HEK293T (cell line): ENCODE results near the gene BUB1B.

ENCODE experiments used
- FOXA1 ChIP-seq: fragments of 450-650 bp; IDR thresholded peaks from 2 replicates; pipeline ENCODE4 v1.6.1; 2016; ENCODE audit warnings: mild to moderate bottlenecking
- FOXM1 ChIP-seq: fragments of 450-650 bp; IDR thresholded peaks from 2 replicates; pipeline ENCODE4 v1.6.1; 2017; ENCODE audit warnings: mild to moderate bottlenecking, borderline replicate concordance
- HDGF ChIP-seq: fragments of 450-650 bp; IDR thresholded peaks from 2 replicates; pipeline ENCODE4 v1.6.1; 2017; ENCODE audit warnings: antibody characterized with exemption, borderline replicate concordance
- NFRKB ChIP-seq: fragments of 450-650 bp; IDR thresholded peaks from 2 replicates; pipeline ENCODE4 v1.6.1; 2016; ENCODE audit warnings: mild to moderate bottlenecking, moderate library complexity
- SUZ12 ChIP-seq: fragments of 450-650 bp; IDR thresholded peaks from 2 replicates; pipeline ENCODE4 v1.6.1; 2016; ENCODE audit warnings: mild to moderate bottlenecking
- TARDBP ChIP-seq: fragments of 450-650 bp; IDR thresholded peaks from 2 replicates; pipeline ENCODE4 v1.6.1; 2016
- ZNF384 ChIP-seq: fragments of 450-650 bp; IDR thresholded peaks from 2 replicates; pipeline ENCODE4 v1.6.1; 2016
- TF ChIP-seq, protein P1 (sequence below): fragments of 450-650 bp; IDR thresholded peaks from 2 replicates; pipeline ENCODE4 v1.6.1; 2016

DNA sequence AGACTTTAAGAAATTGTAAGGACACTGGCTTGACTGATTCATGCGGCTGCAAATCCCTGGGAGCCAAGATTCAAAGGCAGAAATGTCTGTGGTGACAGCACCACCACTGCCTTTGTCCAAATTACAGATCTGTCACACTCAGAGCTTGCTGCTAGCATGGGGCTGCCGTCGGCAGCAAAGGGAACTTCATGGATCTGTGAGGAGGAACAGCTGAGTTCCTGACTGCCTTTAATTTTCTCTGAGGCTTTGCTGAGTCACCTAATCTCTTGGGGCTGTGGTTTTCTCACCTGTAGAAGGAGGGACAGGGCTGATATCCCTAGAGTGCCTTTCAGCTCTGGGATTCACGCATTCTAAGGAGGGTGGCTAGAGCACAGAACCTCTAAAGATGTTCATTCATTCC lies 73.9 kb downstream of the BUB1B start:
- no peak for TF ChIP-seq FOXM1
- no peak for TF ChIP-seq NFRKB
- TF ChIP-seq SUZ12, result no peak
- TF ChIP-seq HDGF, result no peak
- TF ChIP-seq ZNF384, result no peak
- TF ChIP-seq, protein P1, sequence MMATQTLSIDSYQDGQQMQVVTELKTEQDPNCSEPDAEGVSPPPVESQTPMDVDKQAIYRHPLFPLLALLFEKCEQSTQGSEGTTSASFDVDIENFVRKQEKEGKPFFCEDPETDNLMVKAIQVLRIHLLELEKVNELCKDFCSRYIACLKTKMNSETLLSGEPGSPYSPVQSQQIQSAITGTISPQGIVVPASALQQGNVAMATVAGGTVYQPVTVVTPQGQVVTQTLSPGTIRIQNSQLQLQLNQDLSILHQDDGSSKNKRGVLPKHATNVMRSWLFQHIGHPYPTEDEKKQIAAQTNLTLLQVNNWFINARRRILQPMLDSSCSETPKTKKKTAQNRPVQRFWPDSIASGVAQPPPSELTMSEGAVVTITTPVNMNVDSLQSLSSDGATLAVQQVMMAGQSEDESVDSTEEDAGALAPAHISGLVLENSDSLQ, result no peak
- TF ChIP-seq FOXA1, result no peak
- TF ChIP-seq TARDBP, result no peak
